Mammary epithelial cell (primary cell): Measurements from ENCODE around the gene TMEM132D.

Experiments
- CTCF ChIP-seq, 2 donors: IDR thresholded peaks in 1 of 2; conservative IDR thresholded peaks in 1 of 2; 2 replicates each; pipeline ENCODE4 v1.5.1; 2011 to 2012; ENCODE audit warnings: inconsistent platforms in 2 of 2, low read length in 2 of 2, mild to moderate bottlenecking in 2 of 2, control low read depth in 1 of 2, low read depth in 1 of 2; ENCODE audit not compliant: insufficient read depth in 1 of 2; ENCODE audit errors: extremely low read depth in 1 of 2
- EZH2 ChIP-seq: IDR thresholded peaks from 2 replicates; pipeline ENCODE4 v1.6.1; 2012; ENCODE audit warnings: low read length, inconsistent platforms, borderline replicate concordance

GRCh38 chr12:129459886-129460285 is 443.9 kb downstream of the TMEM132D start:
- TF ChIP-seq CTCF (conservative IDR thresholded peaks at IDR 0.05 in 1 of 2, IDR thresholded peaks at IDR 0.05 in 1 of 2; ENCODE audit: extremely low read depth in 1 of 2, insufficient read depth in 1 of 2, low read depth in 1 of 2, low read length in 2 of 2): no peak
- TF ChIP-seq EZH2: no peak
